ENCODE results near the gene TRPV6.

Gene TRPV6

DNA sequence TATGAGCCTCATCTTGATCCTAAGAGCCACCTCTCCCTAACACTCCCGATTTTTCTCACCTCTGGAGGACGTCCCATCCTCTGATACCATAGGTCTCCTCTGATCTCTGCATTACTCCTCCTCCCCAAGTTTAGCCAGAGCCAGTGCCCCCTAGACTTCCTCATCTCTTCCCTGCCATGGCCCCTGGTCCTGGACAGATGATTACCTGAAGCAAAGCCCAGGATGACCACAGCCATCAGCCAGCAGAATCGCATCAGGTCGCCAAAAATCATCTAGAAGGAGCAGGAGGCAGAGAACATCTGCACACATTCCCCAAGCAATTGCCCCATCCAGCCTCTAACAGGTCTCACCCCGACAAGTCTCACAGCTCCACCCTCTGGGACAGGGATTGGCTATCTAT, 11.7 kb downstream of the TRPV6 start:
- no peak overlapping the region for H3K4me3 ChIP-seq (IDR thresholded peaks at IDR 0.05; ENCODE audit: insufficient read depth, low read depth, low read length)
- H3K4me1 ChIP-seq (ENCODE audit: low read depth, poor library complexity, severe bottlenecking), result no peaks in the 10 kb centered on the region
- H3K79me2 ChIP-seq (ENCODE audit: insufficient read depth, low read depth), result no peaks in the 10 kb centered on the region
- no peaks in the 10 kb centered on the region for H4K20me1 ChIP-seq (ENCODE audit: insufficient read depth)
- no peak for TF ChIP-seq CTCF (conservative IDR thresholded peaks at IDR 0.05; ENCODE audit: low read depth, low read length)
- no peaks in the 10 kb centered on the region for H3K27me3 ChIP-seq (ENCODE audit: insufficient read depth, low read depth)
- no peak overlapping the region for H3K27ac ChIP-seq
- no peak overlapping the region for H3K4me2 ChIP-seq
- no peaks in the 10 kb centered on the region for H3K36me3 ChIP-seq (ENCODE audit: insufficient read depth)
- no peak overlapping the region; the same call in 1 of the 2 replicates for H2AFZ ChIP-seq (ENCODE audit: low read depth)
- no peak overlapping the region for H3K9ac ChIP-seq

GRCh38 chr7:142873281-142873784, 12.2 kb downstream of the TRPV6 start:
- no peaks in the 10 kb centered on the region for H3K79me2 ChIP-seq (ENCODE audit: insufficient read depth, low read depth)
- H2AFZ ChIP-seq (ENCODE audit: low read depth), result peak overlapping the region; percentile 24; the same call in 1 of the 2 replicates

DNA sequence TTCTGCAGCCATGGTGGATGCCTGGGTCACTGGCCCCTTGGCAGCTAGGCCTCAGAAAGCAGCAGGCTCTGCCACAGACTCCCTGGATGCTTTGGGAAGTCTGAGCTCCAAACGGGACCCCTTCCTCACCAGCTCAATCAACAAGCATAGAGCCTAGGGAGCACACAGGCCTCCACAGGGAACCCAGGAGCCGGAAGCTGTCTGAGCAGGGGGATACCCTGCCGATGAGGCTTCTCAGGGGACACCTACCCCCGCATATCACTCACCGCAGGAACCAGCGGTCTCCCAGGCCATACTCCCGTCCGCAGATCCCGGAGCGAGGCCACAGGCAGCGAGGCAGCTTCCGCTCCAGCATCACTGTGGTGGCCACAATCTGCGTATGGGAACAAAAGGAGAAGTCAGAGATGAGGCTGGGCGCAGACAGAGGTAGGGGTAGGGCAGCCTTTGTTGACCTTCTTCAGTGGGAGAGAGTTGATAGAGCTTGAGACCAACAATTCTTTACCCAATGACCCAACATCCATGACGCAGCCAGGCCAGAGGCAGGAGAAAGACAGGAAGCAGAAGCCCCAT, 13.4 kb downstream of the TRPV6 start:
- no peaks in the 10 kb centered on the region for H3K36me3 ChIP-seq (ENCODE audit: insufficient read depth)
- H4K20me1 ChIP-seq (ENCODE audit: insufficient read depth), result no peaks in the 10 kb centered on the region
- no peak overlapping the region for H3K9ac ChIP-seq
- H3K4me1 ChIP-seq (ENCODE audit: low read depth, poor library complexity, severe bottlenecking), result no peaks in the 10 kb centered on the region
- H3K27ac ChIP-seq, result no peak overlapping the region
- H3K27me3 ChIP-seq (ENCODE audit: insufficient read depth, low read depth), result no peaks in the 10 kb centered on the region
- no peak overlapping the region for H3K4me2 ChIP-seq
- no peaks in the 10 kb centered on the region for H3K79me2 ChIP-seq (ENCODE audit: insufficient read depth, low read depth)
- H2AFZ ChIP-seq (ENCODE audit: low read depth), result no peak overlapping the region
- no peak for TF ChIP-seq CTCF (conservative IDR thresholded peaks at IDR 0.05; ENCODE audit: low read depth, low read length)
- H3K4me3 ChIP-seq (IDR thresholded peaks at IDR 0.05; ENCODE audit: insufficient read depth, low read depth, low read length), result no peak overlapping the region

More at GRCh38 chr7:142873281-142873784, 12.2 kb downstream of the TRPV6 start:
- Histone ChIP-seq H4K20me1 (ENCODE audit: insufficient read depth) (no peaks in the 10 kb centered on the region), H3K36me3 (ENCODE audit: insufficient read depth) (no peaks in the 10 kb centered on the region), H3K4me3 (IDR thresholded peaks at IDR 0.05; ENCODE audit: insufficient read depth, low read depth, low read length) (no peak overlapping the region), H3K27me3 (ENCODE audit: insufficient read depth, low read depth) (no peaks in the 10 kb centered on the region), H3K4me2 (no peak overlapping the region), H3K9ac (no peak overlapping the region), H3K4me1 (ENCODE audit: low read depth, poor library complexity, severe bottlenecking) (no peaks in the 10 kb centered on the region), H3K27ac (no peak overlapping the region)
- peak; percentile 87 for TF ChIP-seq CTCF (conservative IDR thresholded peaks at IDR 0.05; ENCODE audit: low read depth, low read length)

- Histone ChIP-seq H4K20me1 (ENCODE audit: insufficient read depth) (no peaks in the 10 kb centered on the region), H3K4me2 (no peak overlapping the region), H3K27me3 (ENCODE audit: insufficient read depth, low read depth) (no peaks in the 10 kb centered on the region), H3K4me1 (ENCODE audit: low read depth, poor library complexity, severe bottlenecking) (no peaks in the 10 kb centered on the region), H3K79me2 (ENCODE audit: insufficient read depth, low read depth) (no peaks in the 10 kb centered on the region), H2AFZ (ENCODE audit: low read depth) (no peak overlapping the region), H3K36me3 (ENCODE audit: insufficient read depth) (no peaks in the 10 kb centered on the region), H3K9ac (no peak overlapping the region), H3K27ac (no peak overlapping the region), H3K4me3 (IDR thresholded peaks at IDR 0.05; ENCODE audit: insufficient read depth, low read depth, low read length) (no peak overlapping the region)
- TF ChIP-seq CTCF (conservative IDR thresholded peaks at IDR 0.05; ENCODE audit: low read depth, low read length), result no peak
These were observed 14.1 kb downstream of the TRPV6 start for GRCh38 chr7:142871260-142872105.

Data from KMS-11 (cell line).